Heart left ventricle (tissue), 16 donors: ENCODE data around the gene NAALAD2. TPM values are rescaled to one million over a fixed set of nuclear protein-coding genes. Genes with fewer than 3 reads are reported as not detected.

Experiments used
- ATAC-seq, 4 donors: fragments of 200-7000 bp; cut with Tn5 transposase; one replicate each; pipeline ENCODE4 v1.9.1; 2020 to 2022; ENCODE audit warnings: moderate library complexity in 4 of 4, mild to moderate bottlenecking in 3 of 4, moderate number of reproducible peaks in 1 of 4
- DNase-seq, 5 donors: peaks; one replicate each; pipeline ENCODE4 v3.0.0-alpha.2; 2020
- H3K27ac ChIP-seq, 12 donors: fragments of 200-600 bp; sonication (generic) in 4 of 12; one replicate each; pipeline versions ENCODE4 v1.5.0 to v1.8.0; 2016 to 2022; ENCODE audit warnings: mild to moderate bottlenecking in 2 of 12
- H3K27me3 ChIP-seq, 9 donors: fragments of 200-600 bp; sonication (generic) in 2 of 9; one replicate each; pipeline versions ENCODE4 v1.5.1 to v1.8.0; 2016 to 2022; ENCODE audit warnings: mild to moderate bottlenecking in 3 of 9
- H3K36me3 ChIP-seq, 9 donors: fragments of 200-600 bp; sonication (generic) in 2 of 9; one replicate each; pipeline versions ENCODE4 v1.5.0 to v1.8.0; 2018 to 2022; ENCODE audit warnings: mild to moderate bottlenecking in 2 of 9
- H3K4me1 ChIP-seq, 12 donors: fragments of 200-600 bp; sonication (generic) in 4 of 12; one replicate each; pipeline versions ENCODE4 v1.5.0 to v1.8.0; 2016 to 2022; ENCODE audit warnings: mild to moderate bottlenecking in 3 of 12
- H3K4me3 ChIP-seq, 12 donors: fragments of 200-600 bp; sonication (generic) in 4 of 12; one replicate each; pipeline versions ENCODE4 v1.5.0 to v1.8.0; 2017 to 2022; ENCODE audit warnings: mild to moderate bottlenecking in 9 of 12, moderate library complexity in 4 of 12
- H3K9me3 ChIP-seq, 12 donors: fragments of 200-600 bp; sonication (generic) in 4 of 12; one replicate each; pipeline versions ENCODE4 v1.5.0 to v1.8.0; 2016 to 2022; ENCODE audit warnings: mild to moderate bottlenecking in 1 of 12
- POLR2A ChIP-seq, 2 donors: fragments of 450-650 bp; IDR thresholded peaks; one replicate each; pipeline ENCODE4 v1.6.1; 2017; ENCODE audit warnings: antibody characterized with exemption in 2 of 2, mild to moderate bottlenecking in 2 of 2, moderate library complexity in 2 of 2
- WGBS, 4 donors: extraction: QIAGEN DNeasy Blood & Tissue Kit in 2 of 4; methylation state at CpG; one replicate each; pipeline versions ENCODE4 v1.1.5 to v1.1.7; 2013 to 2018; 5-methylcytosine and 5-hydroxymethylcytosine counted together
- intact Hi-C, 10 donors: fragments of 100-400 bp; cut with DNase I; formaldehyde crosslinking; loops; one replicate each; pipeline versions ENCODE4 v1.11.1 to v1.14.2; 2022
- polyA plus RNA-seq, 2 donors: library from polyadenylated mRNA; stranded (reverse); fragments of 200-250 nt; gene quantifications; one replicate each; pipeline ENCODE4 v1.2.3, GENCODE V29; 2013
- total RNA-seq, 9 donors: library from RNA; depleted of rRNA in 2 of 9; stranded (reverse); fragments of >200 nt in 2 of 9; fragmentation: NEBNext Ultra II Directional in 3 of 9; extraction: Animal tissue kit (Norgen Biotek cat#: 25700) in 3 of 9; gene quantifications; one replicate each; pipeline versions ENCODE4 v1.1.0 to v1.2.4, GENCODE V29; 2016 to 2023
- TF ChIP-seq, protein P1 (sequence below), 12 donors: fragments of 200-600 bp; sonication (generic) in 4 of 12; IDR thresholded peaks; one replicate each; pipeline versions ENCODE4 v1.5.0 to v1.8.0; 2018 to 2022; ENCODE audit warnings: antibody characterized with exemption in 12 of 12, mild to moderate bottlenecking in 5 of 12
- donor health status: ischemic (EF 13 %, LVEDD 7.1; RV severe dilation, severe dysfunction).
- donor health status: healthy with polysubstance abuse.
- donor health status: DM: no; HTN: yes; CAD: no.
- donor health status: DM: no; HTN: no; CAD: no.
- donor health status: ischemic (EF 25% LVEDD 6.9; RV normal size, moderate dysfunction).
- donor health status: ischemic (EF 25% LVEDD 5.7; RV mildly dilated, moderate dysfunction).
- donor health status: healthy.
- donor health status: DM: yes; HTN: yes; CAD: no.
- donor health status: ischemic (EF 35%, LVEDD 5.7; RV mildly dilated, moderate dysfunction).
- donor health status: nonischemic (EF 11% LVEDD 7.7; RV severe dilation, severe dysfunction).
- donor health status: DM: yes; HTN: yes; CAD: no.
- donor health status: PGD.
- donor health status: ischemic (EF 29% LVEDD 5.4; RV normal size, mild dysfunction).
- donor health status: nonischemic (EF 23%, LVEDD 6.1; RV moderate dilation, normal function).

The NAALAD2 gene
- total and polyA plus RNA-seq, 11 donors, result 0.16 to 0.91 (median 0.35) TPM

- Histone ChIP-seq H3K27me3 (no peaks in the 10 kb centered on the region), H3K4me3 (no peak overlapping the region), H3K4me1 (no peaks in the 10 kb centered on the region), H3K36me3 (peaks cover 0 to 4% (median 0%) of the 10 kb centered on the region in 9 donors), H3K9me3 (no peaks in the 10 kb centered on the region), H3K27ac (no peak overlapping the region)
- no peak for ATAC-seq
- intact Hi-C loops, result loop anchor here in 1 of 10 donors (10.0 kb wide), 1 partner anchor 64 kb away; no protein-coding TSS in a partner anchor
- DNase-seq, result no peak
- 92 to 95% (median 93%) methylated on average over 3 of the region's 3 CpGs for WGBS, 4 donors
- no peak for TF ChIP-seq POLR2A (IDR thresholded peaks at IDR 0.05)
- TF ChIP-seq, protein P1, sequence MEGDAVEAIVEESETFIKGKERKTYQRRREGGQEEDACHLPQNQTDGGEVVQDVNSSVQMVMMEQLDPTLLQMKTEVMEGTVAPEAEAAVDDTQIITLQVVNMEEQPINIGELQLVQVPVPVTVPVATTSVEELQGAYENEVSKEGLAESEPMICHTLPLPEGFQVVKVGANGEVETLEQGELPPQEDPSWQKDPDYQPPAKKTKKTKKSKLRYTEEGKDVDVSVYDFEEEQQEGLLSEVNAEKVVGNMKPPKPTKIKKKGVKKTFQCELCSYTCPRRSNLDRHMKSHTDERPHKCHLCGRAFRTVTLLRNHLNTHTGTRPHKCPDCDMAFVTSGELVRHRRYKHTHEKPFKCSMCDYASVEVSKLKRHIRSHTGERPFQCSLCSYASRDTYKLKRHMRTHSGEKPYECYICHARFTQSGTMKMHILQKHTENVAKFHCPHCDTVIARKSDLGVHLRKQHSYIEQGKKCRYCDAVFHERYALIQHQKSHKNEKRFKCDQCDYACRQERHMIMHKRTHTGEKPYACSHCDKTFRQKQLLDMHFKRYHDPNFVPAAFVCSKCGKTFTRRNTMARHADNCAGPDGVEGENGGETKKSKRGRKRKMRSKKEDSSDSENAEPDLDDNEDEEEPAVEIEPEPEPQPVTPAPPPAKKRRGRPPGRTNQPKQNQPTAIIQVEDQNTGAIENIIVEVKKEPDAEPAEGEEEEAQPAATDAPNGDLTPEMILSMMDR (IDR thresholded peaks at IDR 0.05), result no peak
Observed at GRCh38 chr11:90168571-90168970, 34.1 kb downstream of the NAALAD2 start.

GRCh38 chr11:90171359-90171758 is 36.9 kb downstream of the NAALAD2 start:
- Histone ChIP-seq H3K9me3 (no peaks in the 10 kb centered on the region), H3K27me3 (no peaks in the 10 kb centered on the region), H3K27ac (no peak overlapping the region), H3K4me3 (no peak overlapping the region), H3K36me3 (peaks cover 0 to 6% (median 0%) of the 10 kb centered on the region in 9 donors), H3K4me1 (no peaks in the 10 kb centered on the region)
- DNase-seq (no peak), ATAC-seq (no peak)
- TF ChIP-seq, protein P1 (IDR thresholded peaks at IDR 0.05), result no peak
- no peak for TF ChIP-seq POLR2A (IDR thresholded peaks at IDR 0.05)
- intact Hi-C loops, result no loop called here

DNA sequence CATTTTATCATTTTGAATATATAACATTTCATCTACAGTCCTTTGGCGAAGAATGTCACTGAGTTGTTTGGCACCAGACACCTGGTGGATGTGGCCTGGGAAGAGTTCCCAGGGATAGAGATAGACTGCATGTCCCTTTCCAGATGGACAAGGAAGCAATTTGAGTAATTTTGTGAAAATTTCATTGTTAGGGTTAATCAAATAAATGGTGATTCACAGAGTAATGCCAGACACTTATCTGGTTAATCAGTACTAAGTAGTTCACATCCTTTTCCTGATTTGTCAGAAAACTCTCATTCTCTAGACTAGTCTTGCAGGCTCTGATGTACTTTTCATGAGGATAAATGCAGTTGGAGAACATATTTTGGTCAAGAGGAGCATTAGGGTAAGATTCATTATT is 41.6 kb downstream of the NAALAD2 start:
- no peak for TF ChIP-seq POLR2A (IDR thresholded peaks at IDR 0.05)
- no peaks in the 10 kb centered on the region for H3K9me3 ChIP-seq
- peaks cover 0 to 11% (median 0%) of the 10 kb centered on the region in 9 donors for H3K36me3 ChIP-seq
- intact Hi-C loops, result no loop called here
- H3K4me3 ChIP-seq, result no peak overlapping the region
- no peaks in the 10 kb centered on the region for H3K4me1 ChIP-seq
- DNase-seq, result no peak
- no peak overlapping the region for H3K27ac ChIP-seq
- no peak for ATAC-seq
- H3K27me3 ChIP-seq, result no peaks in the 10 kb centered on the region
- 89 to 100% (median 96%) methylated on average over 1 of the region's 1 CpG for WGBS, 4 donors

- H3K27me3 ChIP-seq, result no peaks in the 10 kb centered on the region
- WGBS, 4 donors, result 88 to 99% (median 96%) methylated on average over 2 of the region's 2 CpGs
- intact Hi-C loops, result no loop called here
Observed at GRCh38 chr11:90178751-90179150, 44.3 kb downstream of the NAALAD2 start.

More at GRCh38 chr11:90178751-90179150, 44.3 kb downstream of the NAALAD2 start:
- peaks cover 0 to 11% (median 0%) of the 10 kb centered on the region in 9 donors for H3K36me3 ChIP-seq
- no peak overlapping the region for H3K27ac ChIP-seq
- DNase-seq (no peak), ATAC-seq (no peak)
- no peaks in the 10 kb centered on the region for H3K9me3 ChIP-seq
- H3K4me1 ChIP-seq, result no peaks in the 10 kb centered on the region
- TF ChIP-seq POLR2A (IDR thresholded peaks at IDR 0.05), result no peak
- TF ChIP-seq, protein P1 (IDR thresholded peaks at IDR 0.05), result no peak
- no peak overlapping the region for H3K4me3 ChIP-seq
